ENCODE data around the gene TEX38.
"Not testable (repeated sequence)": the region's sequence is repeated elsewhere in the genome, so short reads cannot be mapped to it uniquely, and the experiment has no call there.

The TEX38 gene

GRCh38 chr1:46649764-46650163, 21.9 kb upstream of the TEX38 start:
- H3F3A ChIP-seq (ENCODE audit: control insufficient read depth, insufficient read depth): no peaks in the 10 kb centered on the region
- H4K20me1 ChIP-seq (ENCODE audit: control insufficient read depth, insufficient read depth, low read depth, low read length): no peaks in the 10 kb centered on the region
- no peaks in the 10 kb centered on the region for H3K4me1 ChIP-seq (ENCODE audit: control insufficient read depth, low read length)
- no peak for TF ChIP-seq CTCF (IDR thresholded peaks at IDR 0.05; ENCODE audit: low read depth, low read length, poor library complexity, severe bottlenecking)
- no peak for TF ChIP-seq EZH2phosphoT487 (IDR thresholded peaks at IDR 0.05; ENCODE audit: borderline replicate concordance, low read length)
- H3K4me2 ChIP-seq (ENCODE audit: low read length): no peak overlapping the region
- no peaks in the 10 kb centered on the region for H3K9me3 ChIP-seq (ENCODE audit: control insufficient read depth, insufficient read depth, low read length)
- H3K79me2 ChIP-seq (ENCODE audit: control insufficient read depth, low read length): no peaks in the 10 kb centered on the region
- H3K36me3 ChIP-seq (ENCODE audit: control insufficient read depth, low read length): peaks cover 33% of the 10 kb centered on the region
- no peaks in the 10 kb centered on the region for H3K27me3 ChIP-seq (ENCODE audit: control insufficient read depth, low read length)
- H3K4me3 ChIP-seq (ENCODE audit: low read length): no peak overlapping the region
- no peak overlapping the region for H3K27ac ChIP-seq (ENCODE audit: low read depth, low read length)
- no peaks in the 10 kb centered on the region for H3K9me2 ChIP-seq (replicated peaks; ENCODE audit: control insufficient read depth, low read length)

GRCh38 chr1:46650491-46650890, 21.2 kb upstream of the TEX38 start:
- Histone ChIP-seq H3K36me3 (ENCODE audit: control insufficient read depth, low read length) (peaks cover 38% of the 10 kb centered on the region), H3K4me1 (ENCODE audit: control insufficient read depth, low read length) (no peaks in the 10 kb centered on the region), H3K27me3 (ENCODE audit: control insufficient read depth, low read length) (no peaks in the 10 kb centered on the region), H3K4me2 (ENCODE audit: low read length) (no peak overlapping the region), H3K9me3 (ENCODE audit: control insufficient read depth, insufficient read depth, low read length) (no peaks in the 10 kb centered on the region), H3K79me2 (ENCODE audit: control insufficient read depth, low read length) (no peaks in the 10 kb centered on the region), H3K4me3 (ENCODE audit: low read length) (no peak overlapping the region), H3K9me2 (replicated peaks; ENCODE audit: control insufficient read depth, low read length) (no peaks in the 10 kb centered on the region), H4K20me1 (ENCODE audit: control insufficient read depth, insufficient read depth, low read depth, low read length) (no peaks in the 10 kb centered on the region), H3F3A (ENCODE audit: control insufficient read depth, insufficient read depth) (no peaks in the 10 kb centered on the region), H3K27ac (ENCODE audit: low read depth, low read length) (no peak overlapping the region)
- TF ChIP-seq CTCF (IDR thresholded peaks at IDR 0.05; ENCODE audit: low read depth, low read length, poor library complexity, severe bottlenecking): no peak

GRCh38 chr1:46651152-46651551, 20.5 kb upstream of the TEX38 start:
- not testable (repeated sequence) for H3K27me3 ChIP-seq (ENCODE audit: control insufficient read depth, low read length); H4K20me1 ChIP-seq (ENCODE audit: control insufficient read depth, insufficient read depth, low read depth, low read length); H3K9me2 ChIP-seq (replicated peaks; ENCODE audit: control insufficient read depth, low read length); H3K4me2 ChIP-seq (ENCODE audit: low read length); H3K79me2 ChIP-seq (ENCODE audit: control insufficient read depth, low read length); H3F3A ChIP-seq (ENCODE audit: control insufficient read depth, insufficient read depth); H3K4me3 ChIP-seq (ENCODE audit: low read length); H3K4me1 ChIP-seq (ENCODE audit: control insufficient read depth, low read length); H3K9me3 ChIP-seq (ENCODE audit: control insufficient read depth, insufficient read depth, low read length); H3K27ac ChIP-seq (ENCODE audit: low read depth, low read length)
- H3K36me3 ChIP-seq (ENCODE audit: control insufficient read depth, low read length): peaks cover 45% of the 10 kb centered on the region

GRCh38 chr1:46652321-46653100, 19.1 kb upstream of the TEX38 start:
- no peaks in the 10 kb centered on the region for H3K79me2 ChIP-seq (ENCODE audit: control insufficient read depth, low read length)
- no peak overlapping the region for H3K4me2 ChIP-seq (ENCODE audit: low read length)
- no peaks in the 10 kb centered on the region for H4K20me1 ChIP-seq (ENCODE audit: control insufficient read depth, insufficient read depth, low read depth, low read length)
- no peaks in the 10 kb centered on the region for H3K4me1 ChIP-seq (ENCODE audit: control insufficient read depth, low read length)
- no peaks in the 10 kb centered on the region for H3K9me2 ChIP-seq (replicated peaks; ENCODE audit: control insufficient read depth, low read length)
- no peak overlapping the region for H3K27ac ChIP-seq (ENCODE audit: low read depth, low read length)
- no peaks in the 10 kb centered on the region for H3K27me3 ChIP-seq (ENCODE audit: control insufficient read depth, low read length)
- no peak overlapping the region for H3K4me3 ChIP-seq (ENCODE audit: low read length)
- peaks cover 57% of the 10 kb centered on the region for H3K36me3 ChIP-seq (ENCODE audit: control insufficient read depth, low read length)
- TF ChIP-seq EZH2phosphoT487 (IDR thresholded peaks at IDR 0.05; ENCODE audit: borderline replicate concordance, low read length): no peak
- TF ChIP-seq CTCF (IDR thresholded peaks at IDR 0.05; ENCODE audit: low read depth, low read length, poor library complexity, severe bottlenecking): no peak
- H3F3A ChIP-seq (ENCODE audit: control insufficient read depth, insufficient read depth): no peaks in the 10 kb centered on the region
- no peaks in the 10 kb centered on the region for H3K9me3 ChIP-seq (ENCODE audit: control insufficient read depth, insufficient read depth, low read length)
